ENCODE data around the gene SPATA33.
"Not testable (repeated sequence)": the region's sequence is repeated elsewhere in the genome, so short reads cannot be mapped to it uniquely, and the experiment has no call there.

DNA sequence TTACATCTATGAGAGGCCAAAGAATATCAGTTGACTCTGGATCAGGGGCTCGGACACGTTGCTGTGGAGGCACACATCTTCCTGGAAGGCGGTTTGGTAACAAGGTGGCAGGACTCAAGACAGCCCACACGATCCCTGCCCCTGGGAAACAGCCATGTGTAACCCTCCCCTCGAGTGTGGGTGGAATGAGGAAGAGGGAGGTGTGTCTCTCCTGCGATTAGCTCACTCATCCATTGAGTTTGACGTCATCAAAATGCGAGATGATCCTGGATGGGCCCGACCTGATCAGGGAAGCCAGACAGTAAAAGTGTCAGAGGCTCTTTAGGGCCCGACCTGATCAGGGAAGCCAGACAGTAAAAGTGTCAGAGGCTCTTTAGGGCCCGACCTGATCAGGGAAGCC, 6.6 kb downstream of the SPATA33 start:
- TF ChIP-seq POLR2A, POLR2AphosphoS5, EP300 (IDR thresholded peaks at IDR 0.05): not testable (repeated sequence)
- TF ChIP-seq, protein P1, sequence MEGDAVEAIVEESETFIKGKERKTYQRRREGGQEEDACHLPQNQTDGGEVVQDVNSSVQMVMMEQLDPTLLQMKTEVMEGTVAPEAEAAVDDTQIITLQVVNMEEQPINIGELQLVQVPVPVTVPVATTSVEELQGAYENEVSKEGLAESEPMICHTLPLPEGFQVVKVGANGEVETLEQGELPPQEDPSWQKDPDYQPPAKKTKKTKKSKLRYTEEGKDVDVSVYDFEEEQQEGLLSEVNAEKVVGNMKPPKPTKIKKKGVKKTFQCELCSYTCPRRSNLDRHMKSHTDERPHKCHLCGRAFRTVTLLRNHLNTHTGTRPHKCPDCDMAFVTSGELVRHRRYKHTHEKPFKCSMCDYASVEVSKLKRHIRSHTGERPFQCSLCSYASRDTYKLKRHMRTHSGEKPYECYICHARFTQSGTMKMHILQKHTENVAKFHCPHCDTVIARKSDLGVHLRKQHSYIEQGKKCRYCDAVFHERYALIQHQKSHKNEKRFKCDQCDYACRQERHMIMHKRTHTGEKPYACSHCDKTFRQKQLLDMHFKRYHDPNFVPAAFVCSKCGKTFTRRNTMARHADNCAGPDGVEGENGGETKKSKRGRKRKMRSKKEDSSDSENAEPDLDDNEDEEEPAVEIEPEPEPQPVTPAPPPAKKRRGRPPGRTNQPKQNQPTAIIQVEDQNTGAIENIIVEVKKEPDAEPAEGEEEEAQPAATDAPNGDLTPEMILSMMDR (IDR thresholded peaks at IDR 0.05): not testable (repeated sequence)

Data from gastroesophageal sphincter (tissue), 3 donors.